Measurements from ENCODE around the gene NEURL1. TPM values are rescaled to one million over a fixed set of nuclear protein-coding genes. Genes with fewer than 3 reads are reported as not detected.

NEURL1 gene
- total RNA-seq, 2 experiments from 2014 or later: 0.98 to 1.1 TPM

DNA sequence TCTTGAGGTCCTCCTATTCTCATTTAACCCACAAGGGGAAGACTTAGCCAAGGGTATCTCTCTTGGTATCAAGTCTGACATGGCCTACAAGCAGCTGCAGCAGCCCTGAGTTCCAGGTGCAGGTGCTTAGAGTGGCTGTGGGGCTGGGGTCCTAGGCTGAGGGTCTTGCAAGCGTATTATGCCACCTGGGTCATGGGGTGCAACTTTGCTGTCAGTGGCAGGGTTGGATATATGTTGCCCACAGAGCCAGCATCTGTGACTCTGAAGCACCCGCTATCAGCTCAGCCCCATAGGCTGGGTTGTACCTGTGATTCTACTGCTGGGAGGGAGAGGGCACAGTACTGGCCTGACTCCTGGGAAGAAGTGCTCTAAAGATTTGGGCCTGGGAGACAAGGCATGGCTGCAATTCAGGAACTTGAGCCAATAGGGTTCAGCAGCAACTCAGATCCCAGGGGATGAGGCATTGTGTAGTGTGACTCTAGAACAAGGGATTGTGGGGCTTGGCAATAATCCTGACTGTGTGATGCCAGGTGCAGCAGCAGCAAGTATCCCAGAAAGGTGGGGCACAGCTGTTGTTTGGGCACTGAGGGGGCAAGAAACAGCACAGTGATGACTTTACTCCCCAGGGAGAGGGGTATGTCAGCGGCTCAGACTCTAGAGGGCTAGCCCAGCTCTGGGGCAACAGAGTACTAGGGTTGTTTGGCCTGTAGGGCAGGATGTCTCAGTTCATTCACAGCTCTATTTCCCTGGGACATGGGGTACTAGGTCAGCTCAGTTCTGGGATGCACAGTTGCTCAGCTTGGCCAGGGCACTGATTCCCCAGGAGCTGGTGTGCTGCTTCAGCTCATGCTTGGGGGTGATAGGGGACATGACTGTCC lies 41.4 kb downstream of the NEURL1 start:
- Mint-ChIP-seq H3K4me1 (no peaks in the 10 kb centered on the region), H3K27me3 (peaks cover 24% of the 10 kb centered on the region), H3K9me3 (peaks cover 15% of the 10 kb centered on the region), H3K4me3 (no peak overlapping the region), H3K36me3 (ENCODE audit: low read depth) (peaks cover 3% of the 10 kb centered on the region), H3K27ac (no peak overlapping the region)
- DNase-seq: no peak
- ChIA-PET CTCF (no interaction called here), POLR2A (no interaction called here)

DNA sequence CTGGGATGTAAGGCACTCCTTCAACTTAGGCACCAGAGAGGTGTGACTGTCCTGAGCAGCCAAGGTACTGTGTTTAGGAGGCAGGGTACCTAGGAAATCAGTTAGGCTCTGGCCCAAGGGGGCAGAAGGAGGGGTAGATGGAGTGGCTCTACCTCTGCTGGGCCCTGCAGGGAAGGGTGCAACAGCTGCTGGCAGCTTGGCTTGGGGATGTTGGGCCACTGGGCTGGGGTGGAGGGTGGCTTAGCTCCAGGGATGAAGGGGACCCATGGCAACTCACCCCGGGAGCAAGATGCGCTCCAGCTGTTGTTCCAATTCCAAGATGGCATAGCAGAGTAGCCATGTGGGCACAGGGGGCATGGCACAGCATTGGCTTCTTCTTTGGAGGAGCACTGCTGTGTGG lies 42.1 kb downstream of the NEURL1 start:
- POLR2A ChIA-PET: no interaction called here
- Mint-ChIP-seq H3K4me3 (no peak overlapping the region), H3K4me1 (no peaks in the 10 kb centered on the region), H3K27ac (no peak overlapping the region), H3K27me3 (peaks cover 26% of the 10 kb centered on the region), H3K36me3 (ENCODE audit: low read depth) (peaks cover 3% of the 10 kb centered on the region), H3K9me3 (peaks cover 12% of the 10 kb centered on the region)
- DNase-seq: no peak
- CTCF ChIA-PET: interaction anchor here (0.9 kb wide), 1 partner anchor 9 kb away, joined by 4 read pairs; no protein-coding TSS in a partner anchor

DNA sequence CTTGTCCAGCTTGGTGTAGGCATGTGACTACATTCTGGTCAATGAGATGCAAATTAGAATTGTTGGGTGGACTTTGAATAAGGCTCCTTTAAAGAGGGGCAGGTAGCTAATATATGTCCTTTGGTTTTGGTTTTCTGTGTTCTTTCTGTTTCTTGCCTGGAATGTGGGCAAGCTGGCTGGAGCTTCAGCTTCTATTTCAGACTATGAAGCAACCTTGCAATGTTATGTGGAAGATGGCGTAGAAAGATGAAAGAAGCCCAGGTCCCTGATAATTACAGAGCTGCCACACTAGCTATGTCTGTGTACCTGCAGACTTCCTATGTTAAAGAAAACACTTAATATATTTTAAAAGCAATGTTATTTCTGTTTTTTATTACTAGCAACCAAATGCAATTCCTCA lies 46.2 kb downstream of the NEURL1 start:
- POLR2A ChIA-PET: no interaction called here
- DNase-seq: no peak
- Mint-ChIP-seq H3K4me3 (no peak overlapping the region), H3K36me3 (ENCODE audit: low read depth) (no peaks in the 10 kb centered on the region), H3K27ac (no peak overlapping the region), H3K4me1 (peaks cover 11% of the 10 kb centered on the region), H3K9me3 (no peaks in the 10 kb centered on the region), H3K27me3 (peaks cover 24% of the 10 kb centered on the region)
- CTCF ChIA-PET: no interaction called here

DNA sequence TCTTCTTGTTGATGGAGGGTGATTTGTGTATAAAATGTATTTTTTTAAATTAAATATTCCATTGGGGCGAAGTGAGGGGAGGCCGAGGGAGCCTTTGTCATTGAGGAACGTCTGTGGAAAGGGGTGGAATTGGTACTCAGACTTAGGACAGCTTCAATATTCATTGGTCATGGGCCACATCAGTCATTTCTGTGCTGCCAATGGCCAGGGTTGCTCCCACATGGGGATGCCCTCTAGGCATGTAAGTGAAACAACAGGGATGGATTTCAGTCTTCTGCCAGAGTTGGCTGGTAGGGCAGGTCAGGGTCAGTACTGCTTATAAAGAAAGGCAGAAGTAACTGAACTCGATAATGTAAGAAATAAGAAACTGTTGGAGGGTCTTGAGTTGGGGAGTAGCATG lies 47.2 kb downstream of the NEURL1 start:
- H3K27ac Mint-ChIP-seq: no peak overlapping the region
- DNase-seq: no peak
- peaks cover 11% of the 10 kb centered on the region for H3K4me1 Mint-ChIP-seq
- H3K9me3 Mint-ChIP-seq: no peaks in the 10 kb centered on the region
- POLR2A ChIA-PET: no interaction called here
- CTCF ChIA-PET: no interaction called here
- H3K27me3 Mint-ChIP-seq: peaks cover 25% of the 10 kb centered on the region
- H3K4me3 Mint-ChIP-seq: no peak overlapping the region
- no peaks in the 10 kb centered on the region for H3K36me3 Mint-ChIP-seq (ENCODE audit: low read depth)

DNA sequence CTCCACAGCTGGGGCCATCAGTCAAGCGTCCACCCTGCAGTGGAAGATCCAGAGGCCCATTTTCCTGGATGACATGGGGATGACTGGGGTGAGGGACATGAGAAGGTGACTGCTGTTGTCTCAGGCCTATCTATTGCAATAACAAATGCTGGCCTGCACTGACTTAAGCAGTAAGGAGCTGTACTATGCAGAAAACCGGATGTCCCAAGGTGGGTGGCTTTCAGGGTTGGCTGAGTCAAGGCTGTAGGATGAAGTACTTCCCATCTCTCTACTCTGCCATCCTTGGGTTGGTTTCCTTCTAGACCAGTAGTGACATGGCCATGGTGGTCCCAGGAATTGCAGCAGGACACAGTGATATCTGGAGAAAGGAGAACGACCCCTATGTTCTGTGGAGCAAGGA lies 48.1 kb downstream of the NEURL1 start:
- H3K4me1 Mint-ChIP-seq: peaks cover 11% of the 10 kb centered on the region
- H3K4me3 Mint-ChIP-seq: no peak overlapping the region
- H3K27ac Mint-ChIP-seq: no peak overlapping the region
- DNase-seq: no peak
- POLR2A ChIA-PET: no interaction called here
- H3K27me3 Mint-ChIP-seq: peaks cover 25% of the 10 kb centered on the region
- H3K9me3 Mint-ChIP-seq: no peaks in the 10 kb centered on the region
- CTCF ChIA-PET: interaction anchor here (1.7 kb wide), 1 partner anchor 23 kb away, joined by 9 read pairs; no protein-coding TSS in a partner anchor
- H3K36me3 Mint-ChIP-seq (ENCODE audit: low read depth): no peaks in the 10 kb centered on the region

DNA sequence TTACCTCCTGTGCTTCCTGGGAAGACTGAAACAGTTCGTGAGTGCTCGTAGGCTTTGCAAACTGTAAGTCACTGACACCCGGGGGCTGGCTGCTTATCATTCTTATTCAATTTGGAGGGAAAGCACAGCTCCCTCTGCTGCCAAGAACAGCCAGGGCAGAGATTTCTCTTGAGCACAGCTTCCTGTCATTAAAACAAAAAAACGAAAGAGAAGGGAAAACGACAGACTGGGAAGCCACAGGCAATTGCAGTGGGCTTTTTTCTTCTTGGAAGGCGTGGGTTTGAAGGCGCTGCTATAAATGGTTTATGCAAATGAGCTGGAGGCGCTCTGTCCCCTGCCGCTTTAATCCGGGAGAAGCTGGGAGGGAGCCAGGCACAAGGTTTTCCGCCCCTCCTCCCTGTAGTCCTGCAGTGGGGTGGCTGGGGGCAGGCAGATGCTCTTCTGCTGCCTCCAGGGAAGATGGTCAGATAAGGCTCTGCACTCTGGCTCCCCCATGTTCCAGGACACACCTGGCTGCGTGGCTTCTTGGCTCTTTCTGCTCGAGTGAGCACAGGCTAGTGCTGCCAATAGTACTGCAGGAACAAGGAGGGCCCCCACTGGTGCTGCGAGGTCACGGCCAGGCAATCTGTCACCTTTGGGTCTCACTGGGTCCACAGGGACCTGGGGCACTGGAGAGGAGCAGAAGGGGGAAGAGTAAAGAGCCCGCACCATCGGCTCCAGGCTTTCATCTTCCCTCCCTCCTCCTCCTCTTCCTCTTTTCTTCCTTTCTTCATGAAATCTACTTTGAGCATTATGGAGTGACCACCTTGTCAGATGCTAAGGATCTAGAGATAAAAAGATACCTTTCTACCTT lies 49.5 kb downstream of the NEURL1 start:
- H3K27me3 Mint-ChIP-seq: peaks cover 23% of the 10 kb centered on the region
- no peaks in the 10 kb centered on the region for H3K36me3 Mint-ChIP-seq (ENCODE audit: low read depth)
- DNase-seq: peak; percentile 46
- H3K4me3 Mint-ChIP-seq: peak overlapping the region; percentile 56
- H3K9me3 Mint-ChIP-seq: no peaks in the 10 kb centered on the region
- CTCF ChIA-PET: interaction anchor here (0.7 to 1.7 kb wide), 9 partner anchors 10 to 298 kb away, joined by 3 to 9 read pairs (median 3); no protein-coding TSS in a partner anchor
- H3K27ac Mint-ChIP-seq: no peak overlapping the region
- peaks cover 11% of the 10 kb centered on the region for H3K4me1 Mint-ChIP-seq
- POLR2A ChIA-PET: interaction anchor here (0.9 to 1.2 kb wide), 2 partner anchors 10 to 42 kb away, joined by 3 to 4 read pairs; no protein-coding TSS in a partner anchor

DNA sequence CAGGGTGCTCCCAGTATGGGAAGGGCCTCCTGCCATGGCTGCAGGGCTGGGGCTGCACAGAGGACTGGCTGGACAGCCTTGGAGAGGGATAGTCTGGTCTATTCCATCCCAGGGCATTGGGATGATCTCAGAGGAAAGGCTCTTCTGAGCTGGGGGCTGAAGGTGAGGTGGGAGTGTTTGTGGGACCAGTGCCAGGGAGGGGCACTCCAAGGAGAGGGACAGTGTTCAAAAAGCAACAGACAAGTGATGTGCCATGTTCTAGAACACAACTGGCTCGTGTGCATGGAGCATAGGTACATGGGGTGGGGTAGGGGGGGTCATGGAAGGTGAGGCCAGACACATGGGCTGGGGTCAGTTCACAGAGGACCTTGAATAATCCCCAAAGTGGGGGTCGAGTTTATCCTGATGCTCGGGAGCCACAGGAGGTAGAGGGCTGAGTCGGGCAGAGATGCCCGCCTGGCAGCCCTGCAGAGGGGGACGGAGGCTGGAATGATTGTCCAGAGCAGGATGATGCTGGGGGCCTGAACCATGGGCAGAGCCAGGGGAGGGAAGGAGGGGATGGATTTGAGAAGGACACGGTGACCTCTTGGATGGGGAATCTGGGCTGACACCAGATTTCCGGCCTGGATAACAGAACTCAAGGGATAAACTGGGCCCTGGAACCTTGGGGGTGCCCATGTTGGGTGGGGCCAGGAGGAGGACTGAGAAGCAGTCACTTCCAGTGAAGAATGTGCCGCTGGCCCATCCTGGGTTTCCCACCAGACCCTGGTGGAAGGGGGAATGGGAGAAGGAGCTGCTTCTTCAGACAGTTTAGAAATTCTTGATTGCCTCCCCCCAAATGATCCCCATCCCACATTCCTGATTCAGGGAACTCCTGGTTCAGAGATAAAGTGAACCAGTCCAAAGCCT lies 50.4 kb downstream of the NEURL1 start:
- Mint-ChIP-seq H3K27ac (no peak overlapping the region), H3K9me3 (no peaks in the 10 kb centered on the region), H3K27me3 (peaks cover 23% of the 10 kb centered on the region), H3K4me1 (peaks cover 11% of the 10 kb centered on the region), H3K4me3 (no peak overlapping the region), H3K36me3 (ENCODE audit: low read depth) (no peaks in the 10 kb centered on the region)
- no peak for DNase-seq
- ChIA-PET POLR2A (no interaction called here), CTCF (interaction anchor here (1.0 to 1.2 kb wide), 3 partner anchors 8 to 39 kb away, joined by 3 to 5 read pairs (median 4); no protein-coding TSS in a partner anchor)

DNA sequence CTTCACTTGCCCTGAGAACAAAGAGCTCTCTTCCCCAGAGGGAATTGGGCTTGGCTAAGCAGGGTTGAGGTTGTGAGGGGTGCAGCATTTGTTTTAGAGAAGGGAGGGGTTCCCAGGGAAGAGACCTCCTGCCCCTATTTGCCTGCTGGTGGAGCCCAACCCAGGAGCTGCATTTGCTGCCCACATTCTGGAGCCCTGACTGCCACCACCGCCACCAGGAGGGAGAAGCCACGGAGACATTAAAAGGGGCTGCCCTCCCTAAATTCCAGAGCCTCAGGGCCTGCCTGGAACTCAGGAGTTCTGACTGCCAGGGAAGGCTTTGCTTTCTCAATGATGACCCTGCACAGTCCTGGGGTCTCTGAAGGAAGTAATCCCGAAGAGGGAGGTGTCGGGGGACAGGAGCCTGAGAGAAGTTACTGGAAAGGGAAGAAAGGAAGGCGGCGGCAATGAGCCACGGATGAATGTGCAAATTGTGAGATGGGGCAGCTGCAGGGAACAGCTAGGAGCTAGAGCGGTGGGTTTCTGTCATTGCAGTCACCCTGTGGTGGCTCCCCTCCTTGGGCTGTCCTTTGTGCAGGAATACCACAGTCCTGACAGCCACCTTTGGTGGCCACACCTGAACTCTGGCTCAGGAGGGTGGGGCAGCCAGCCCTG lies 51.3 kb downstream of the NEURL1 start:
- CTCF ChIA-PET: interaction anchor here (1.0 kb wide), 1 partner anchor 9 kb away, joined by 4 read pairs; no protein-coding TSS in a partner anchor
- POLR2A ChIA-PET: interaction anchor here (1.3 kb wide), 1 partner anchor 14 kb away, joined by 3 read pairs; no protein-coding TSS in a partner anchor
- no peaks in the 10 kb centered on the region for H3K36me3 Mint-ChIP-seq (ENCODE audit: low read depth)

DNA sequence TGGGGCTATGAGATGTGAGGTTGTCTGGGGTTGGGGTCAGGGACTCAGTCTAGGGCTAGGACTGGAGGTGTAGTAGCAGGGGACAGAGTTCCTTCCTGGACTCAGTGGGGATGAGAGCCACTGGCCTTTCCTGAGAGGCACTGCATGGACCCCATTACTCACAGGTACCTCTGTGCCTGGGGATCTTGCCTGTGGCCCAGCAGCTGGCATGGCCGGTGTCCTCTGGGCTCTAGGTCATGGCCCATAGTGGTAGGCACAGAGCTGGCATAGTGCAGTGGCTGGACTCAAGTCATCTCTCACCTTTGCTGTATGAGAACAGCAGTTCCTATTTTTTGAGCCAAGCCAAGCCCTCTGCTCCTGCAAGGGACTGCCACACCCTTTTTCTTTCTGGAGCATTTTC lies 51.9 kb downstream of the NEURL1 start:
- Mint-ChIP-seq H3K27ac (no peak overlapping the region), H3K4me3 (no peak overlapping the region), H3K27me3 (peaks cover 16% of the 10 kb centered on the region), H3K9me3 (no peaks in the 10 kb centered on the region), H3K4me1 (peaks cover 11% of the 10 kb centered on the region), H3K36me3 (ENCODE audit: low read depth) (no peaks in the 10 kb centered on the region)
- CTCF ChIA-PET: interaction anchor here (1.1 kb wide), 1 partner anchor 19 kb away, joined by 3 read pairs; no protein-coding TSS in a partner anchor
- POLR2A ChIA-PET: interaction anchor here (1.3 kb wide), 1 partner anchor 14 kb away, joined by 3 read pairs; no protein-coding TSS in a partner anchor
- DNase-seq: no peak

More for the DNA sequence above, 51.3 kb downstream of the NEURL1 start:
- Mint-ChIP-seq H3K4me1 (peaks cover 11% of the 10 kb centered on the region), H3K4me3 (no peak overlapping the region), H3K27ac (no peak overlapping the region), H3K9me3 (no peaks in the 10 kb centered on the region), H3K27me3 (peaks cover 17% of the 10 kb centered on the region)
- no peak for DNase-seq

DNA sequence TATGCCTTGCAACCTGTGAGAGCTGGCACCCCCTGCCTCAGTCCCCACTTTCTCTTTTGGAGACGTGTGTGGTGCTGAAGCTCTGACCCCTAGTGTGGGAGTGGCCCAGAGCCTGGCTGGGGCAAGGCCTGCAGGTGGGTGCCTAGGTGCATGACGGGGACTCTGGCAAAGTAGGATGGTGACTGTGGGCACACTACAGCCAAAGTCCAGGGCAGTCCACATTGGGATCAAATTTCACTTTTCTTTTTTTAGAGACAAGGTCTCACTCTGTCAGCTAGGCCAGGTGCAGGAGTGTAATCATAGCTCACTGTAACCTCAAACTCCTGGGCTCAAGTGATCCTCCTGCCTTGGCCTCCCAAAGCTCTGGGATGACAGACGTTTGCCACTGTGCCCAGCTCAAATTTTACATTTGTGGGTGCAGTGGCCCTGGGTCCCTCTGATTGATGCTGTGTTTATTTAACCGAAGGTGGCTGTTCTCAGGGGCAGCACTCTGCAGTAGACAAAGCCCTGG lies 52.3 kb downstream of the NEURL1 start:
- H3K27me3 Mint-ChIP-seq: peaks cover 13% of the 10 kb centered on the region
- no peak for DNase-seq
- H3K4me1 Mint-ChIP-seq: peaks cover 11% of the 10 kb centered on the region
- no peaks in the 10 kb centered on the region for H3K9me3 Mint-ChIP-seq
- CTCF ChIA-PET: interaction anchor here (1.1 to 1.5 kb wide), 2 partner anchors 18 to 141 kb away, joined by 3 read pairs; no protein-coding TSS in a partner anchor
- H3K27ac Mint-ChIP-seq: no peak overlapping the region
- POLR2A ChIA-PET: interaction anchor here (1.3 kb wide), 1 partner anchor 13 kb away, joined by 3 read pairs; no protein-coding TSS in a partner anchor
- no peak overlapping the region for H3K4me3 Mint-ChIP-seq
- H3K36me3 Mint-ChIP-seq (ENCODE audit: low read depth): no peaks in the 10 kb centered on the region

DNA sequence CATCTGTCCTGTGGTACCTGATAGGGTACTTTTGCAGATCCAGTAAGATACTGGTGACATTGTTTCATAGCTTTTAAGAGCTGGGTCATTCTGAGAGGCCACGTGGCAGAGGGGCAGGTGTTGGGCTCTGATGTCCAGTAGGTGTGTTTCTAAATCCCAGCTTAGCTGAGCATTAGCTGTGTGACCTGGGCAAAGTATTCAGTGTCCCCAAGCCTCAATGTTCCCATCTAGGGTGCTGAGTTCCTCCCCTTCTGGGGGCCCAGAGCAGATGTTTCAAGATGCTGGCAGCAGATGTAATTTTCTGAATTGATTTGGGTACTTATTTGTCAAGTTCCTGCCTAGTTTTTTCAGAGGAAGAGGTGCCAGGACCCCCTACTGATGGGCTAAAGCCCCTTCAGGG lies 52.9 kb downstream of the NEURL1 start:
- Mint-ChIP-seq H3K4me3 (no peak overlapping the region), H3K36me3 (ENCODE audit: low read depth) (no peaks in the 10 kb centered on the region), H3K27me3 (peaks cover 7% of the 10 kb centered on the region), H3K4me1 (peaks cover 9% of the 10 kb centered on the region), H3K27ac (no peak overlapping the region), H3K9me3 (no peaks in the 10 kb centered on the region)
- ChIA-PET CTCF (interaction anchor here (1.1 to 1.5 kb wide), 2 partner anchors 18 to 140 kb away, joined by 3 read pairs; no protein-coding TSS in a partner anchor), POLR2A (interaction anchor here (1.3 kb wide), 1 partner anchor 13 kb away, joined by 3 read pairs; no protein-coding TSS in a partner anchor)
- DNase-seq: no peak
